Cardiac muscle cell (in vitro differentiated cells and primary cell): ENCODE results near the gene MTUS2. TPM values are rescaled to one million over a fixed set of nuclear protein-coding genes. Genes with fewer than 3 reads are reported as not detected.

ENCODE experiments used
- DNase-seq, 2 donors: peaks; one replicate each; pipeline versions ENCODE4 v3.0.0 to v3.0.0-alpha.2; 2010 to 2017; ENCODE audit warnings: low read depth in 1 of 2, low spot score in 1 of 2
- H3K27ac ChIP-seq: fragments of 200-600 bp; sonication (generic); 2 replicates; pipeline ENCODE4 v1.5.1; 2016
- H3K27me3 ChIP-seq: fragments of 200-600 bp; sonication (generic); 2 replicates; pipeline ENCODE4 v1.6.0; 2016; ENCODE audit warnings: control low read depth
- H3K36me3 ChIP-seq: fragments of 200-600 bp; sonication (generic); 2 replicates; pipeline ENCODE4 v1.5.1; 2016; ENCODE audit warnings: control low read depth
- H3K4me1 ChIP-seq: fragments of 200-600 bp; sonication (generic); 2 replicates; pipeline ENCODE4 v1.8.1; 2017; ENCODE audit warnings: low read depth, mild to moderate bottlenecking, mixed run types
- H3K4me3 ChIP-seq: fragments of 200-600 bp; sonication (generic); 2 replicates; pipeline ENCODE4 v1.5.1; 2016; ENCODE audit warnings: mild to moderate bottlenecking
- H3K9me3 ChIP-seq: fragments of 200-600 bp; sonication (generic); 2 replicates; pipeline ENCODE4 v1.5.1; 2017; ENCODE audit warnings: low read depth, mild to moderate bottlenecking, control low read depth
- polyA plus RNA-seq: library from polyadenylated mRNA; unstranded; fragments of >200 nt; fragmentation: Nextera tagmentation; extraction: Ambion mirVana; gene quantifications from 2 replicates; pipeline ENCODE4 v1.2.1, GENCODE V29; 2016
- total RNA-seq: library from RNA; depleted of rRNA; stranded (reverse); fragments of >200 nt; gene quantifications from 2 replicates; pipeline ENCODE4 v1.2.3, GENCODE V29; 2016
- TF ChIP-seq, protein P1 (sequence below): IDR thresholded peaks from 2 replicates; pipeline ENCODE4 v1.5.1; 2012; ENCODE audit warnings: low read depth, mild to moderate bottlenecking, low read length

The MTUS2 gene
- total and polyA plus RNA-seq, 2 experiments from 2014 or later = 31.6 to 96.9 TPM

- DNase-seq = no peak
- no peaks in the 10 kb centered on the region for H3K36me3 ChIP-seq
- H3K9me3 ChIP-seq = no peaks in the 10 kb centered on the region
- H3K27ac ChIP-seq = no peak overlapping the region
- no peaks in the 10 kb centered on the region for H3K27me3 ChIP-seq
- peaks cover 16% of the 10 kb centered on the region for H3K4me1 ChIP-seq
- H3K4me3 ChIP-seq = no peak overlapping the region
- TF ChIP-seq, protein P1, sequence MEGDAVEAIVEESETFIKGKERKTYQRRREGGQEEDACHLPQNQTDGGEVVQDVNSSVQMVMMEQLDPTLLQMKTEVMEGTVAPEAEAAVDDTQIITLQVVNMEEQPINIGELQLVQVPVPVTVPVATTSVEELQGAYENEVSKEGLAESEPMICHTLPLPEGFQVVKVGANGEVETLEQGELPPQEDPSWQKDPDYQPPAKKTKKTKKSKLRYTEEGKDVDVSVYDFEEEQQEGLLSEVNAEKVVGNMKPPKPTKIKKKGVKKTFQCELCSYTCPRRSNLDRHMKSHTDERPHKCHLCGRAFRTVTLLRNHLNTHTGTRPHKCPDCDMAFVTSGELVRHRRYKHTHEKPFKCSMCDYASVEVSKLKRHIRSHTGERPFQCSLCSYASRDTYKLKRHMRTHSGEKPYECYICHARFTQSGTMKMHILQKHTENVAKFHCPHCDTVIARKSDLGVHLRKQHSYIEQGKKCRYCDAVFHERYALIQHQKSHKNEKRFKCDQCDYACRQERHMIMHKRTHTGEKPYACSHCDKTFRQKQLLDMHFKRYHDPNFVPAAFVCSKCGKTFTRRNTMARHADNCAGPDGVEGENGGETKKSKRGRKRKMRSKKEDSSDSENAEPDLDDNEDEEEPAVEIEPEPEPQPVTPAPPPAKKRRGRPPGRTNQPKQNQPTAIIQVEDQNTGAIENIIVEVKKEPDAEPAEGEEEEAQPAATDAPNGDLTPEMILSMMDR = no peak
Observed at GRCh38 chr13:29505511-29505910, 685.4 kb downstream of the MTUS2 start.

- Histone ChIP-seq H3K4me3 (no peak overlapping the region), H3K27ac (no peak overlapping the region), H3K9me3 (no peaks in the 10 kb centered on the region), H3K36me3 (no peaks in the 10 kb centered on the region), H3K27me3 (no peaks in the 10 kb centered on the region), H3K4me1 (peaks cover 16% of the 10 kb centered on the region)
- DNase-seq = no peak
- TF ChIP-seq, protein P1 = no peak
Observed at GRCh38 chr13:29505950-29506349, 685.8 kb downstream of the MTUS2 start.

- Histone ChIP-seq H3K36me3 (no peaks in the 10 kb centered on the region), H3K4me1 (peaks cover 16% of the 10 kb centered on the region)
Observed at GRCh38 chr13:29507356-29507755, 687.2 kb downstream of the MTUS2 start.

GRCh38 chr13:29508130-29508875, 688.2 kb downstream of the MTUS2 start:
- H3K27me3 ChIP-seq = no peaks in the 10 kb centered on the region
- H3K9me3 ChIP-seq = no peaks in the 10 kb centered on the region
- no peak overlapping the region for H3K4me3 ChIP-seq
- H3K4me1 ChIP-seq = peaks cover 16% of the 10 kb centered on the region
- peak; percentile 86 to 91 for DNase-seq
- H3K27ac ChIP-seq = peak overlapping the region; percentile 83
- TF ChIP-seq, protein P1 = peak; percentile 97
- no peaks in the 10 kb centered on the region for H3K36me3 ChIP-seq

More at GRCh38 chr13:29507356-29507755, 687.2 kb downstream of the MTUS2 start:
- Histone ChIP-seq H3K27ac (no peak overlapping the region), H3K4me3 (no peak overlapping the region), H3K27me3 (no peaks in the 10 kb centered on the region), H3K9me3 (no peaks in the 10 kb centered on the region)
- TF ChIP-seq, protein P1 = no peak
- DNase-seq = no peak

- TF ChIP-seq, protein P1 = no peak
- Histone ChIP-seq H3K27me3 (no peaks in the 10 kb centered on the region), H3K4me1 (peaks cover 20% of the 10 kb centered on the region), H3K4me3 (no peak overlapping the region), H3K9me3 (no peaks in the 10 kb centered on the region), H3K27ac (peak overlapping the region; percentile 83), H3K36me3 (no peaks in the 10 kb centered on the region)
- DNase-seq = peak in 1 of 2 donors; percentile 24
Observed at GRCh38 chr13:29508876-29509252, 688.7 kb downstream of the MTUS2 start.
